Effector memory CD4-positive, alpha-beta T cell (primary cell): ENCODE data around the gene CYB561.

Experiments used
- DNase-seq, 3 donors: peaks; one replicate each; pipeline ENCODE4 v3.0.0-alpha.2; 2020
- H3K27ac ChIP-seq: 2 replicates; pipeline ENCODE4 v1.7.0; 2013; ENCODE audit warnings: mild to moderate bottlenecking, low read length, moderate library complexity; ENCODE audit not compliant: insufficient read depth, poor library complexity, severe bottlenecking
- H3K27me3 ChIP-seq: replicated peaks from 2 replicates; pipeline ENCODE4 v1.7.0; 2013; ENCODE audit warnings: mild to moderate bottlenecking, low read length; ENCODE audit not compliant: insufficient read depth, control insufficient read depth, poor library complexity, severe bottlenecking
- H3K36me3 ChIP-seq: 2 replicates; pipeline ENCODE4 v1.7.0; 2013; ENCODE audit warnings: mild to moderate bottlenecking, low read length, moderate library complexity; ENCODE audit not compliant: control insufficient read depth, insufficient read depth
- H3K4me1 ChIP-seq: 2 replicates; pipeline ENCODE4 v1.7.0; 2013; ENCODE audit warnings: low read length, mild to moderate bottlenecking; ENCODE audit not compliant: control insufficient read depth, insufficient read depth, poor library complexity, severe bottlenecking
- H3K4me3 ChIP-seq: 2 replicates; pipeline ENCODE4 v1.7.0; 2013; ENCODE audit warnings: low read length, low read depth, mild to moderate bottlenecking; ENCODE audit not compliant: insufficient read depth, poor library complexity, severe bottlenecking
- H3K9me3 ChIP-seq: 2 replicates; pipeline ENCODE4 v1.7.0; 2013; ENCODE audit warnings: mild to moderate bottlenecking, low read length, moderate library complexity; ENCODE audit not compliant: control insufficient read depth

Gene CYB561

DNA sequence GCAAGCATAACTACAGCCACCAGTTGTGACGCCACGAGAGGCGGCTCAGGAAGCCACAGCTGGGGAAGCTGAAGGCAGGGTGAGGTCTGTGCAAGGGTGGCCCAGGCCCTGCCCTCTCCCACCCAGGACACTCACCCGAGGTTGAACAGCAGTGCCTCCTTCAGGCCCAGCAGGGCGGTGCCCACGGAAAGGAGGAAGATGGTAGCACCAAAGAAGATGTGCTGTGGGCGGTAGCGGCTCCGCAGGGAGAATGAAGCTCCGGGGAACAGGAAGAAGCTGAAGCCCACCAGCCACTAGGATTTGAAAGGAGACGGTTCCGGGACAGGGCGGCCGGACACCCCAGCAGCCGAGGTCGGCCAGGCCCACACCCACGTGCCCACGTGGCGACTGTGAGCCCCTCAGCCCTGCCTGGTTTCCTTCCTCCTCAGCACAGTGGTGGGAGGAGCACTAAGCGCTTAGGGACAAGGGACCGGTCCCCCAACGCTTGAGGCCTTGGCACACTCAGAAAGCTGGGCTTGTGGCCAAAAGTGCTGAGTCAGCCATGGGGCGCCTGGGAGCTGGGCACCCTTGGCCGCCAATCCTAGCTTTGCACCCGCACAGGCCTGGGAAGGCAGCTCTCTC, 11.0 kb downstream of the CYB561 start:
- peak overlapping the region; percentile 7 for H3K27ac ChIP-seq
- H3K4me1 ChIP-seq = peaks cover 34% of the 10 kb centered on the region
- peaks cover 16% of the 10 kb centered on the region for H3K36me3 ChIP-seq
- H3K9me3 ChIP-seq = no peaks in the 10 kb centered on the region
- H3K4me3 ChIP-seq = no peak overlapping the region
- H3K27me3 ChIP-seq = no peaks in the 10 kb centered on the region
- DNase-seq = peak; percentile 18 to 45 (median 42)

DNA sequence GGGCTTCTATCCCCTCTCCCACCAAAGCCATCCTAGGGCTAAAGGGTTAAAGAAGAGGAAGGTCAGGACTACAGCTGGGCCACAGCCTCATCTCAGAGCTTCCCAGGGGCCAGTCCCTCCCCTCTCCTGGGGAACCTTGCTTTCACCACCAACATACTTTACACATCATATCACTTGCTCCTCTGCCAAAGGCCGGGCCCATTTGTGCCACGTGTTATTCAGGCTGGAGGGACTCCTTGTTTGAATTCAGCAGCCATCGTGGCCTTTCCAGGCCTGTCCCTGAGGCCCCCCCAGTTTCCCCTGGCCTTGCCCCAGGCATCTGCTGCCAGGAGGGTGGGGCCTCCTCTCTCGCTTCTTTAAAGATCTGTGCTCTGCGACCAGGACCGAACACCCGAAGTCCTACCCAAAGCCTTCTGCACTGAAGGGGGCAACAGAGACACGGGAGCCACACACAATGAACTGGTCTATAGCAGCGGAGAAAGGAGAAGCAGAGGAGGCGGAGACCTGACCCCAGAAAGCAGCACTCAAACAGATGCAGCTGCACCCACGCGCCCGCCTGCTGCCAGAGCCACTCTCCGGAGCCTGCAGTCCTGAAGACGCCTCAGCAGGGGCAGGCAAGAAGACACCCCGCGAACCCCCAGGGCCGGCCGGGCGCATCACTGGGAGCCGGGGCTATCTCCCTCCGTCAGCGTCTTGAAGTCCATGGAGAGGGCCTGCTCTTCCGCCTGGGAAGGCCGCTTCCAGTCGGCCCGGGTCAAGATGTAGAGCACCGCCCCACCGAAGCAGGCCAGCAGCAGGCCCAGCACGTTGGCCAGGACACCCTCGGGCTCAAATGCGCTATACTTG, 12.1 kb downstream of the CYB561 start:
- no peak for DNase-seq
- H3K27ac ChIP-seq = peak overlapping the region; percentile 40
- no peak overlapping the region for H3K4me3 ChIP-seq
- H3K36me3 ChIP-seq = peaks cover 16% of the 10 kb centered on the region
- peaks cover 29% of the 10 kb centered on the region for H3K4me1 ChIP-seq
- no peaks in the 10 kb centered on the region for H3K9me3 ChIP-seq
- no peaks in the 10 kb centered on the region for H3K27me3 ChIP-seq

DNA sequence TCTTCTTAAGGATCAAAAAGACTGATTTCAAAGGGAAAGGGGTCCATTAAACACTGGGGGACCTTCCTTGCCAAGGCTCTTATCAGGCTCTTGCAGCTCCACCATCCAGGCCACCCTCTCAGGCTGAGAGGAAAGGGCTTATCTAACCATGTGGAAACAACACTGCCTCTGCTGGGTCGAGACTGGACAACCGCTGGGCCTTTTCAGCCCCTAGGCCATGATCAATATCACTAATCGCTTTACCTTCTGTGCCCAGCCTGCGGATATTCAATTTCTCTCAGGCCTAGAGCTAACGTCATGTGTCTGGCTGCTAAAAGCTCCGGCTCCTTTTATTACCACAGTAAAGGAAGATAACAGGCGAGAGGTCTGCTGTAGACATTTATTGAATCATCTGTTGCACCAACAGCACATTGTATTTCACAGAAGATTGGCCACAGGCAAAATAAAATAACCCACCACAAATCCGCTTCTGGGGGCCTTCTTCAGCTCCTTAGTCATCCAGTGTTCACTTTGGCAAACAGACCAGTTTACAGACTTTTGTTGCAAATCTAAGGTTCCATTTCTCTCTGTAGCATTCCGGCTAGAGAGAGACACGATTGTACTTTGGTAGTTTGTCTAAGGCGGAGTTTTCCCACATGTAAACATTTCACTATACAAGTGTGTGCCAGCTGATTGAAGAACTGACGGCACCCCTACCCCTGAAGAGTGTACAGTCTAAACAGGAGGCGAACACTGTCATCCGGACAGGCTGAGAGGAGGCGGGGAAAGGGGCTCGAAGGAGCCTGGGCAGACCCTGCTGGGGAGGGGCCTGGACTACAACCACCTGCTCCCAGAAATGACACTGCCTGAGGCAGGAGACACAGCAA, 13.9 kb downstream of the CYB561 start:
- peaks cover 30% of the 10 kb centered on the region for H3K4me1 ChIP-seq
- peaks cover 16% of the 10 kb centered on the region for H3K36me3 ChIP-seq
- H3K9me3 ChIP-seq = no peaks in the 10 kb centered on the region
- H3K4me3 ChIP-seq = no peak overlapping the region
- H3K27ac ChIP-seq = no peak overlapping the region
- no peak for DNase-seq
- no peaks in the 10 kb centered on the region for H3K27me3 ChIP-seq

DNA sequence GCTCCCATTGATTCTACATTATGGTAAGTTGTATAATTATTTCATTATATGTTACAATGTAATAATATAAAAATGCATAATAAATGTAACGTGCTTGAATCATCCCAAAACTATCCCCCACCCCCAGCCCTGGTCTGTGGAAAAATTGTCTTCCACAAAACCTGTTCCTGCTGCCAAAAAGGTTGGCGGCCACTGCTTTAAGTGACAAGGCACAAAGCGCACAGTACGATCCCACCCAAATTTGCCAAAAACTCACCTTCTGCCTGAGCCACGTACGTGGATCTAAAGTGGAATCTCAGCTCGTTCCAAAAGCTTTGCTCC, 14.5 kb downstream of the CYB561 start:
- H3K4me3 ChIP-seq = no peak overlapping the region
- DNase-seq = no peak
- H3K4me1 ChIP-seq = peaks cover 35% of the 10 kb centered on the region
- H3K36me3 ChIP-seq = peaks cover 16% of the 10 kb centered on the region
- H3K27ac ChIP-seq = no peak overlapping the region
- no peaks in the 10 kb centered on the region for H3K27me3 ChIP-seq
- H3K9me3 ChIP-seq = no peaks in the 10 kb centered on the region

DNA sequence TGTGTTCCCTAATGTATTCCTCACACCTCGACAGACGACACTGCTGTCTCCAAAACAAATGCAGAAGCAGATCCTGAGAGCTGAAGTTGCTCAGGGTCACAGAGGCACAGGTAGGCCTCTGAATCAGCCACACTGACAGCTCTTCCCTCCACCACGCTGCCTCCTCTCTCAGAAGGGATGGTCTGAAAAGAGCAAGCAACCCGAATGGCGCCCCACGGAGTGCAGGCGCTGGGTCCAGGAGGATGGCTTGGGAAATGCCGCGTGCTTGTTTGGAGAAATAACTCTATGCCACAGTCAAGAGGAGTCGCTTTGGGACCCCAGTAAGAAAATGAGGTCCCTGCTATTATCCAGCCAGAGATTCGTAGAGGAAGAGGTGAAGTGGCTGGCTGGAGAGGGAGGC, 15.9 kb downstream of the CYB561 start:
- no peaks in the 10 kb centered on the region for H3K9me3 ChIP-seq
- peaks cover 7% of the 10 kb centered on the region for H3K36me3 ChIP-seq
- no peak for DNase-seq
- H3K4me3 ChIP-seq = no peak overlapping the region
- H3K27me3 ChIP-seq = no peaks in the 10 kb centered on the region
- H3K4me1 ChIP-seq = peaks cover 33% of the 10 kb centered on the region
- no peak overlapping the region for H3K27ac ChIP-seq

DNA sequence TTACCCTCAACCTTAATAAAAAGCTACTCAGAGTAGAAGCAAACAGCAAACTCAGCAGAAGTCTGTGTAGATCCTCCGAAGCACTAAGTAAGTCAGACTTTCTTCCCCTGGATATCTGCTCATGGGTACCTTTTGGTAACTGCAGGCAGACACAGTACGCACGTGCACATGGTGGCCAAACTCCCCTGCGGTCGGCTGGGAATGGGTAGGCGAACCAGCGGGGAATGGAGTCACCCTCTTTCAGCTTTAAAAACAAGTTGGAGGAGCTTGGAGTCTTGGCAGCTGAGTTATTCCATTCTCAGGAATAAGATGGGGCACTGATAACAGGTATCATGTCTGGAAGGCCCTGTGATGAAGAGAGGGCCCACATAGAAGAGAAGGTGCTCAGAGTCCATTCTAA, 16.3 kb downstream of the CYB561 start:
- H3K9me3 ChIP-seq = no peaks in the 10 kb centered on the region
- peaks cover 7% of the 10 kb centered on the region for H3K36me3 ChIP-seq
- no peak overlapping the region for H3K4me3 ChIP-seq
- H3K27ac ChIP-seq = no peak overlapping the region
- H3K27me3 ChIP-seq = no peaks in the 10 kb centered on the region
- peaks cover 30% of the 10 kb centered on the region for H3K4me1 ChIP-seq
- DNase-seq = no peak

DNA sequence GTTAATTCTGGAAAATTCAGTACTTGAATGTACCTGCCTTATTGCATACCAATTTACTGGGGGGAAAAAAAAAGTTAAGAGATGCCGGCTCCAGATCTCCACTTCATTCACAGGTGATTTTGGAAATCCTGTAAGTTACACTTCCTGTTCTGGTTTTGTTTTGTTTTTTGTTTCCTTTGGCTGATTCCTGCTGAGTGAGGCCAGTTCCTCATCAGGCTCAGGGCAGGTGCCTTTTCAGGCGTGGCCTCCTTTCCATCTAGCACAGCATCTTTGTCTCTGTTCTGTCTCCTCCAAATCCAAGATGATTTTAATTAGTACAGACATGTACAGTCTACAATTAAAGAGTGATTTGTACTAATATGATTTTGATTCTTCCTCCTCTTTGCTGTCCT, 19.2 kb downstream of the CYB561 start:
- Histone ChIP-seq H3K27me3 (no peaks in the 10 kb centered on the region), H3K4me1 (peaks cover 25% of the 10 kb centered on the region), H3K9me3 (no peaks in the 10 kb centered on the region), H3K36me3 (no peaks in the 10 kb centered on the region), H3K4me3 (no peak overlapping the region), H3K27ac (no peak overlapping the region)
- DNase-seq = no peak

DNA sequence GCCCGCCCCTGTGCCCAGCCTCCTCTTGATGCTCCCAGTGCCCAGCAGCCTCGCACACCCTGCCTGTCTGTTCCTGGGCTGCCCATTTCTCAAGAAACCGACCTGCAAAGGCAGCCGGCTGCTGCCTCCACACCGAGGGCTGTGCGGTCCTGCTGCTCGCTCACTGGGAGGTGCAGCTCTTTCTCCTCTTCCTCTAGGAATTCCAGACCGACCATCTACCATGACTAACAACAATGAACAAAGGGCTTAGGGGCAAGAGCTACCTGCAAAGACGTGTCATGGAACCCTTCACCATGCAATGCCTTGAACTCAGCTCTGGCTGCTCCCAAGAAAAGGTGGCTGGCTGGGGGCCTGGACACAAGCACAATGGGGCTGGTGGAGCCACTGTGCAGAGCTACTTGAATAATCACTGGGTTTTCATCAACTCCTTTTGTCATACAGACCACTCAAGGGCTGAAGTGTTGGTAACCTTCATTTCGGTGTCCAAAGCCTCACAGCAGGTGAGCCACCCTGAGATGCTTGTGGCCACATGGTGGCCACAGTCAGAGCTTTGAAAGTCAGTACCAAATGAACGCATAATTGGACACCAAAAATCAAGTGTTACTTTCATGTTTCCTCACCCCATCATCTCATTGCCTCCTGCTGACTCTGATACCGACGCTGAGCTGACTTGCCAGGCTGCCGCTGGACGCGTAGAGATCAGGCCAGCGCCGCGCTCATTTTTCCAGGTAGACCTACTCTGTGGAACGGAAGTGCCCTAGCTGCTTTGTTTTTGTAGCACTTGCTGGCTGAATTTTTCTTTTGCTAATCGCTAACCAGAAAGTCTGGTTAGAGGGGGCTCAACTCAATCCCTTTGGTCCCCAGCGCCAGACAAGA, 19.8 kb downstream of the CYB561 start:
- Histone ChIP-seq H3K36me3 (peaks cover 4% of the 10 kb centered on the region), H3K27ac (no peak overlapping the region), H3K4me3 (no peak overlapping the region), H3K4me1 (peaks cover 25% of the 10 kb centered on the region), H3K9me3 (no peaks in the 10 kb centered on the region), H3K27me3 (no peaks in the 10 kb centered on the region)
- DNase-seq = no peak

DNA sequence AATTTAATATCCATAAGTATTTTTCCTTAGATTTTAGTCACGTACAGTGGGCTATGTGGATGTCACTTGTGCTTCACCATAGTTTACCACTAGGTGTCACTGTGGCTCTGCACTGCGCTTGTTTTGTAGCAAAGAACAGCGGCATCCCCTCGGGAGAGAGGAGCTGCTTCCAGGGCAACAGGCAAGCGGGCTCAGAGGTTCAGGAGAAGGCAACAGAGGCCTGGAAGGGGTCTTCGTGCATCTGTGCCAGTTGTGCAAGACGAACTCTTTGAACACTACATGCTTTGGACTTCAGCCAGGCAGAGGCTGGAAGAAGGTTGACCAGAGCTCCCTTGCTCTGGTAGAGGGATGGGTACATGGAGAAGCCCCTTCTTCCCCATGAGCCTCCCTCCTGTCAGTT, 20.6 kb downstream of the CYB561 start:
- Histone ChIP-seq H3K27ac (no peak overlapping the region), H3K36me3 (peaks cover 6% of the 10 kb centered on the region), H3K4me3 (no peak overlapping the region), H3K9me3 (no peaks in the 10 kb centered on the region), H3K27me3 (no peaks in the 10 kb centered on the region), H3K4me1 (peaks cover 25% of the 10 kb centered on the region)
- DNase-seq = peak; percentile 51 to 66 (median 56)
